ENCODE measurements around the gene GADD45GIP1.

The GADD45GIP1 gene

GRCh38 chr19:12938779-12939601 lies 18.0 kb downstream of the GADD45GIP1 start:
- no peaks in the 10 kb centered on the region for H3K27me3 ChIP-seq
- peaks cover 51 to 55% (median 54%) of the 10 kb centered on the region in 11 experiments for H4K20me1 ChIP-seq
- peaks cover 64 to 72% (median 69%) of the 10 kb centered on the region in 10 experiments for H3K4me1 ChIP-seq

GRCh38 chr19:12937927-12938778 lies 18.9 kb downstream of the GADD45GIP1 start, which contains the start of gene CALR:
CALR (plus strand) TSS chr19:12938609; CDS start chr19:12938680, 71 bp downstream.
- Histone ChIP-seq H3K9me3 (replicated peaks in 1 of 11) (no peaks in the 10 kb centered on the region), H4K20me1 (peaks cover 44 to 47% (median 47%) of the 10 kb centered on the region in 11 experiments), H3K4me3 (peak within 1 kb of the TSS; percentile 84 to 100 (median 97)), H3K27ac (peak within 1 kb of the TSS; percentile 92 to 99 (median 97)), H3K36me3 (peaks cover 41 to 44% (median 43%) of the 10 kb centered on the region in 11 experiments), H3K4me2 (peak within 1 kb of the TSS; percentile 92 to 99 (median 97)), H3K4me1 (peaks cover 60 to 69% (median 65%) of the 10 kb centered on the region in 10 experiments), H3K27me3 (no peaks in the 10 kb centered on the region), H3K9ac (peak within 1 kb of the TSS; percentile 96 to 100 (median 99))
- TF ChIP-seq Cebpa-rat (IDR thresholded peaks at IDR 0.05) = no peak

More at GRCh38 chr19:12938779-12939601, 18.0 kb downstream of the GADD45GIP1 start:
- Histone ChIP-seq H3K9me3 (replicated peaks in 1 of 11) (no peaks in the 10 kb centered on the region), H3K27ac (peak overlapping the region; percentile 92 to 99 (median 97)), H3K9ac (peak overlapping the region; percentile 96 to 100 (median 99)), H3K36me3 (peaks cover 49 to 53% (median 51%) of the 10 kb centered on the region in 11 experiments), H3K4me3 (peak overlapping the region; percentile 84 to 100 (median 97)), H3K4me2 (peak overlapping the region; percentile 85 to 99 (median 97))
- no peak for TF ChIP-seq Cebpa-rat (IDR thresholded peaks at IDR 0.05)

GRCh38 chr19:12937093-12937926 lies 19.7 kb downstream of the GADD45GIP1 start:
- Histone ChIP-seq H3K36me3 (peaks cover 33 to 36% (median 34%) of the 10 kb centered on the region in 11 experiments), H3K4me2 (peak overlapping the region; percentile 78 to 99 (median 92)), H4K20me1 (peaks cover 38 to 46% (median 44%) of the 10 kb centered on the region in 11 experiments), H3K9me3 (replicated peaks in 1 of 11) (no peaks in the 10 kb centered on the region), H3K4me1 (peaks cover 55 to 65% (median 61%) of the 10 kb centered on the region in 10 experiments), H3K27me3 (no peaks in the 10 kb centered on the region), H3K27ac (peak overlapping the region; percentile 82 to 99 (median 97)), H3K9ac (peak overlapping the region; percentile 88 to 100 (median 98)), H3K4me3 (peak overlapping the region; percentile 84 to 100 (median 97))
- TF ChIP-seq Cebpa-rat (IDR thresholded peaks at IDR 0.05) = peak in 2 of 11 experiments; percentile 25 to 51; a peak in 1 of 22 replicates

GRCh38 chr19:12936582-12936981 lies 20.4 kb downstream of the GADD45GIP1 start:
- Histone ChIP-seq H3K9ac (peak overlapping the region; percentile 88 to 100 (median 98); a peak in 21 of 22 replicates), H3K36me3 (peaks cover 26 to 36% (median 31%) of the 10 kb centered on the region in 11 experiments), H3K27me3 (no peaks in the 10 kb centered on the region), H3K9me3 (replicated peaks in 1 of 11) (no peaks in the 10 kb centered on the region), H3K4me1 (peaks cover 55 to 66% (median 61%) of the 10 kb centered on the region in 10 experiments), H3K27ac (peak overlapping the region; percentile 82 to 99 (median 97); a peak in 21 of 22 replicates), H4K20me1 (peaks cover 33 to 46% (median 42%) of the 10 kb centered on the region in 11 experiments), H3K4me2 (peak overlapping the region; percentile 78 to 99 (median 92)), H3K4me3 (peak overlapping the region in 9 of 10 experiments; percentile 84 to 100 (median 98); a peak in 16 of 20 replicates)
- no peak for TF ChIP-seq Cebpa-rat (IDR thresholded peaks at IDR 0.05)

GRCh38 chr19:12935071-12935470 lies 22.0 kb downstream of the GADD45GIP1 start:
- Histone ChIP-seq H3K4me3 (no peak overlapping the region), H3K27me3 (no peaks in the 10 kb centered on the region), H3K9me3 (replicated peaks in 1 of 11) (no peaks in the 10 kb centered on the region), H3K27ac (no peak overlapping the region), H3K4me2 (no peak overlapping the region), H3K4me1 (peaks cover 44 to 62% (median 53%) of the 10 kb centered on the region in 10 experiments), H4K20me1 (peaks cover 24 to 46% (median 42%) of the 10 kb centered on the region in 11 experiments), H3K36me3 (peaks cover 23 to 36% (median 31%) of the 10 kb centered on the region in 11 experiments), H3K9ac (no peak overlapping the region)
- TF ChIP-seq Cebpa-rat (IDR thresholded peaks at IDR 0.05) = no peak

- Histone ChIP-seq H3K4me1 (peaks cover 39 to 58% (median 48%) of the 10 kb centered on the region in 10 experiments), H3K9ac (peak within 1 kb of the TSS; percentile 85 to 97 (median 94)), H3K27me3 (no peaks in the 10 kb centered on the region), H3K4me2 (peak within 1 kb of the TSS; percentile 86 to 99 (median 97)), H3K4me3 (peak within 1 kb of the TSS; percentile 86 to 99 (median 96)), H3K9me3 (replicated peaks in 1 of 11) (no peaks in the 10 kb centered on the region), H4K20me1 (peaks cover 8 to 38% (median 33%) of the 10 kb centered on the region in 11 experiments; a peak in 15 of 22 replicates), H3K27ac (peak within 1 kb of the TSS; percentile 71 to 96 (median 92)), H3K36me3 (peaks cover 27 to 41% (median 35%) of the 10 kb centered on the region in 11 experiments)
- no peak for TF ChIP-seq Cebpa-rat (IDR thresholded peaks at IDR 0.05)
Observed at GRCh38 chr19:12933287-12934072, 23.5 kb downstream of the GADD45GIP1 start, which contains the start of gene FARSA. FARSA (minus strand) TSS chr19:12933711; CDS start chr19:12933696, 15 bp downstream.
